Keratinocyte (primary cell): ENCODE data around the gene FARP1. TPM values are rescaled to one million over a fixed set of nuclear protein-coding genes. Genes with fewer than 3 reads are reported as not detected.

Source experiments
- DNase-seq: peaks from one replicate; pipeline ENCODE4 v3.0.0-alpha.2; 2011; ENCODE audit warnings: low read depth, missing footprints, low spot score
- FAIRE-seq: peaks from 2 replicates; lab custom pipeline; 2011; peaks lifted over from hg19 to GRCh38; lab: Jason Lieb, UNC
- H2AFZ ChIP-seq: 2 replicates; pipeline ENCODE4 v1.6.0; 2012; ENCODE audit warnings: low read length, control low read depth, inconsistent platforms; ENCODE audit not compliant: control insufficient read depth
- H3K27ac ChIP-seq: 2 replicates; pipeline ENCODE4 v1.5.1; 2011; ENCODE audit warnings: low read length; ENCODE audit not compliant: control insufficient read depth, insufficient read depth
- H3K27me3 ChIP-seq: 3 replicates; pipeline ENCODE4 v1.6.0; 2011; ENCODE audit warnings: low read length; ENCODE audit not compliant: control insufficient read depth, insufficient read depth; ENCODE audit errors: extremely low read depth
- H3K36me3 ChIP-seq, 2 experiments: 2 replicates in 1 of 2; 3 replicates in 1 of 2; pipeline ENCODE4 v1.5.1; 2011; ENCODE audit warnings: low read length in 2 of 2, mild to moderate bottlenecking in 1 of 2; ENCODE audit not compliant: control insufficient read depth in 2 of 2, insufficient read depth in 2 of 2; ENCODE audit errors: extremely low read depth in 1 of 2
- H3K4me1 ChIP-seq: 3 replicates; pipeline ENCODE4 v1.5.1; 2011; ENCODE audit warnings: low read length; ENCODE audit not compliant: control insufficient read depth, insufficient read depth; ENCODE audit errors: extremely low read depth
- H3K4me2 ChIP-seq: 3 replicates; pipeline ENCODE4 v1.6.0; 2011; ENCODE audit warnings: low read depth, low read length; ENCODE audit not compliant: control insufficient read depth, insufficient read depth; ENCODE audit errors: extremely low read depth
- H3K4me3 ChIP-seq, 3 experiments: fragments of 200-600 bp in 1 of 3; sonication (generic) in 1 of 3; 2 replicates in 2 of 3; 3 replicates in 1 of 3; pipeline ENCODE4 v1.5.1; 2011 to 2016; ENCODE audit warnings: low read length in 3 of 3, mild to moderate bottlenecking in 3 of 3, control low read depth in 2 of 3, inconsistent platforms in 1 of 3, low read depth in 1 of 3, mixed read lengths in 1 of 3, mixed run types in 1 of 3, moderate library complexity in 1 of 3; ENCODE audit not compliant: control insufficient read depth in 2 of 3, insufficient read depth in 2 of 3; ENCODE audit errors: extremely low read depth in 1 of 3
- H3K79me2 ChIP-seq: 2 replicates; pipeline ENCODE4 v1.6.0; 2012; ENCODE audit warnings: low read length; ENCODE audit not compliant: control insufficient read depth, insufficient read depth
- H3K9ac ChIP-seq: 3 replicates; pipeline ENCODE4 v1.6.0; 2011; ENCODE audit warnings: low read length; ENCODE audit not compliant: control insufficient read depth, insufficient read depth; ENCODE audit errors: extremely low read depth
- H3K9me1 ChIP-seq: 3 replicates; pipeline ENCODE4 v1.6.0; 2011; ENCODE audit warnings: low read length; ENCODE audit not compliant: control insufficient read depth, insufficient read depth; ENCODE audit errors: extremely low read depth
- H3K9me3 ChIP-seq: 2 replicates; pipeline ENCODE4 v1.5.1; 2012; ENCODE audit warnings: low read depth, low read length; ENCODE audit not compliant: control insufficient read depth
- H4K20me1 ChIP-seq: 3 replicates; pipeline ENCODE4 v1.6.0; 2011; ENCODE audit warnings: low read length; ENCODE audit not compliant: control insufficient read depth, insufficient read depth; ENCODE audit errors: extremely low read depth
- CTCF ChIP-seq, 3 experiments: IDR thresholded peaks in 1 of 3; conservative IDR thresholded peaks in 1 of 3; optimal IDR thresholded peaks in 1 of 3; 2 replicates in 2 of 3; 3 replicates in 1 of 3; pipeline versions ENCODE3 to v1.5.1; 2011; ENCODE audit warnings: low read length in 3 of 3, mild to moderate bottlenecking in 3 of 3, moderate library complexity in 2 of 3, control low read depth in 1 of 3, inconsistent platforms in 1 of 3; ENCODE audit not compliant: insufficient read depth in 2 of 3; ENCODE audit errors: extremely low read depth in 1 of 3
- EZH2 ChIP-seq: IDR thresholded peaks from one replicate; pipeline ENCODE4 v1.6.1; 2012; ENCODE audit warnings: inconsistent platforms, mild to moderate bottlenecking, low read length, moderate library complexity
- dilution Hi-C: fragments of 300-500 bp; cut with MboI; formaldehyde crosslinking; loops from one replicate; pipeline ENCODE4 v1.7.0; 2020; ENCODE audit warnings: low sequenced_read_pairs; ENCODE audit not compliant: extremely low pct_ligation_motif_present
- polyA plus RNA-seq, 5 experiments: library from polyadenylated mRNA; depleted of rRNA in 3 of 5; stranded (reverse) in 3 of 5; stranded (forward) in 1 of 5; unstranded in 1 of 5; fragments of >200 nt; gene quantifications; 1 replicate in 1 of 5; 2 replicates in 3 of 5; 3 replicates in 1 of 5; pipeline versions ENCODE4 v1.2.1 to v1.2.3, GENCODE V29; 2011 to 2012; ENCODE audit warnings: missing spikeins in 2 of 5, low read depth in 1 of 5, low replicate concordance in 1 of 5

Gene FARP1
- polyA plus RNA-seq, 1 donor (not counting 4 experiments of a cell fraction or from before 2014, with no cell fraction given) = 10.3 TPM

DNA sequence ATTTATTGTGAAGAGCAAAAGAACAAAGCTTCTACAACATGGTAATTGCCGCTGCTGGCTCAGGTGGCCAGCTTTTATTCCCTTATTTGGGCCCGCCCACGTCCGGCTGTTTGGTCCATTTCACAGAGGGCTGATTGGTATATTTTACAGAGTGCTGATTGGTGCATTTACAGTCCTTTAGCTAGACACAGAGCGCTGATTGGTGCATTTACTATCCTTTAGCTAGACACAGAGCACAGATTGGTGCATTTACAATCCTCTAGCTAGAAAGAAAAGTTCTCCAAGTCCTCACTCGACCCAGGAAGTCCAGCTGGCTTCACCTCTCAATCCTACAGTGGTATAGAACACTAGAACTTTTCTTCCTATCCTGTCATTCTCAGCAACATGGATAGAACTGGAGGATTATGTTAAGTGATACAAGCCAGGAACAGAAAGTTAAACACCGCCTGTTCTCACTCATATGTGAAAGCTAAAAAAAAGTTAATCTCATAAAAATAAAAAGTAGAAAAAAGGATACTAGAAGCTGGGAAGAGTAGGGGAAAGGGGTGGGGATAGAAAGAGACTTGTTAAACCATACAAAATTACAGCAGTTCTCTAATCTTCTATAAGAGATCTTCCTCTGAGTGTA is 33.6 kb upstream of the FARP1 start:
- no peaks in the 10 kb centered on the region for H3K79me2 ChIP-seq
- H3K4me2 ChIP-seq = no peak overlapping the region
- no peak overlapping the region for H3K4me3 ChIP-seq
- no peaks in the 10 kb centered on the region for H3K27me3 ChIP-seq
- H2AFZ ChIP-seq = no peak overlapping the region
- no peaks in the 10 kb centered on the region for H4K20me1 ChIP-seq
- H3K9ac ChIP-seq = no peak overlapping the region
- TF ChIP-seq EZH2 (no peak), CTCF (optimal IDR thresholded peaks at IDR 0.05 in 1 of 3, IDR thresholded peaks at IDR 0.05 in 1 of 3, conservative IDR thresholded peaks at IDR 0.05 in 1 of 3; ENCODE audit: extremely low read depth in 1 of 3, insufficient read depth in 2 of 3, low read length in 3 of 3) (no peak)
- DNase-seq = no peak
- dilution Hi-C loops = no loop called here
- H3K9me3 ChIP-seq = no peaks in the 10 kb centered on the region
- no peaks in the 10 kb centered on the region for H3K4me1 ChIP-seq
- no peaks in the 10 kb centered on the region for H3K9me1 ChIP-seq
- H3K27ac ChIP-seq = no peak overlapping the region
- no peaks in the 10 kb centered on the region for H3K36me3 ChIP-seq
- FAIRE-seq = no peak

- H3K4me1 ChIP-seq = no peaks in the 10 kb centered on the region
- DNase-seq (no peak), FAIRE-seq (no peak)
- no peak overlapping the region for H3K4me3 ChIP-seq
- H3K9me1 ChIP-seq = no peaks in the 10 kb centered on the region
- no peaks in the 10 kb centered on the region for H3K9me3 ChIP-seq
- dilution Hi-C loops = no loop called here
- H3K4me2 ChIP-seq = no peak overlapping the region
- H3K79me2 ChIP-seq = no peaks in the 10 kb centered on the region
- no peaks in the 10 kb centered on the region for H3K27me3 ChIP-seq
- TF ChIP-seq CTCF (optimal IDR thresholded peaks at IDR 0.05 in 1 of 3, IDR thresholded peaks at IDR 0.05 in 1 of 3, conservative IDR thresholded peaks at IDR 0.05 in 1 of 3; ENCODE audit: extremely low read depth in 1 of 3, insufficient read depth in 2 of 3, low read length in 3 of 3) (no peak), EZH2 (no peak)
- no peak overlapping the region for H2AFZ ChIP-seq
- H3K36me3 ChIP-seq = no peaks in the 10 kb centered on the region
- H3K27ac ChIP-seq = no peak overlapping the region
- H4K20me1 ChIP-seq = no peaks in the 10 kb centered on the region
- no peak overlapping the region for H3K9ac ChIP-seq
Measured at GRCh38 chr13:98110749-98111148, 32.1 kb upstream of the FARP1 start.
